GM19035 (cell line): ENCODE results near the gene DCTN3.
"Not testable (repeated sequence)": the region's sequence is repeated elsewhere in the genome, so short reads cannot be mapped to it uniquely, and the experiment has no call there.

ENCODE experiments used
- ATAC-seq: cut with Tn5 transposase; IDR thresholded peaks from one replicate; pipeline ENCODE4 v1.9.1; 2021; ENCODE audit not compliant: unreplicated experiment

DCTN3 gene

DNA sequence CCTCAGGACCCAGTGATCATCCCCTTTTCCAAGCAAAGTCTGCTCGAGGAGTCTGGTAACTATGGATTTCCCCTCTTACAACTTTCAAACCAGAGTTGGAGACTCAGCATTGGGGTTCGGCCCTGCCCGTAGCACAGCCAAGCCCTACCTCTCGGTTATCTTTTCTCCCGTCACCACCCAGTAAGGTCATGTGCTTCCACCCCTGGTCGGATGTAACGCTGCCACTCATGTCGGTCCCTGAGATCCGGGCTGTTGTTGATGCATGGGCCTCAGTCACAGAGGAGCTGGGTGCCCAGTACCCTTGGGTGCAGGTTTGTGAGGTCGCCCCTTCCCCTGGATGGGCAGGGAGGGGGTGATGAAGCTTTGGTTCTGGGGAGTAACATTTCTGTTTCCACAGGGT lies 27.4 kb upstream of the DCTN3 start:
- no peak for ATAC-seq

DNA sequence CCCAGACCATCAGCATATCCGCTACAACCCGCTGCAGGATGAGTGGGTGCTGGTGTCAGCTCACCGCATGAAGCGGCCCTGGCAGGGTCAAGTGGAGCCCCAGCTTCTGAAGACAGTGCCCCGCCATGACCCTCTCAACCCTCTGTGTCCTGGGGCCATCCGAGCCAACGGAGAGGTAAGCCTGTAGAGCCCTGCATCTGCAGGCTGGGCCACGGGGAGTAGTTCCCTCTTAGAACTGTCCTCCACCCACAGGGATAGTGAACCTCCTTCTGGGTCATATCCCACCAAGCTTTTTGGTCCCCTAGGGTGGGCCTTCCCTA lies 26.7 kb upstream of the DCTN3 start:
- ATAC-seq: no peak

DNA sequence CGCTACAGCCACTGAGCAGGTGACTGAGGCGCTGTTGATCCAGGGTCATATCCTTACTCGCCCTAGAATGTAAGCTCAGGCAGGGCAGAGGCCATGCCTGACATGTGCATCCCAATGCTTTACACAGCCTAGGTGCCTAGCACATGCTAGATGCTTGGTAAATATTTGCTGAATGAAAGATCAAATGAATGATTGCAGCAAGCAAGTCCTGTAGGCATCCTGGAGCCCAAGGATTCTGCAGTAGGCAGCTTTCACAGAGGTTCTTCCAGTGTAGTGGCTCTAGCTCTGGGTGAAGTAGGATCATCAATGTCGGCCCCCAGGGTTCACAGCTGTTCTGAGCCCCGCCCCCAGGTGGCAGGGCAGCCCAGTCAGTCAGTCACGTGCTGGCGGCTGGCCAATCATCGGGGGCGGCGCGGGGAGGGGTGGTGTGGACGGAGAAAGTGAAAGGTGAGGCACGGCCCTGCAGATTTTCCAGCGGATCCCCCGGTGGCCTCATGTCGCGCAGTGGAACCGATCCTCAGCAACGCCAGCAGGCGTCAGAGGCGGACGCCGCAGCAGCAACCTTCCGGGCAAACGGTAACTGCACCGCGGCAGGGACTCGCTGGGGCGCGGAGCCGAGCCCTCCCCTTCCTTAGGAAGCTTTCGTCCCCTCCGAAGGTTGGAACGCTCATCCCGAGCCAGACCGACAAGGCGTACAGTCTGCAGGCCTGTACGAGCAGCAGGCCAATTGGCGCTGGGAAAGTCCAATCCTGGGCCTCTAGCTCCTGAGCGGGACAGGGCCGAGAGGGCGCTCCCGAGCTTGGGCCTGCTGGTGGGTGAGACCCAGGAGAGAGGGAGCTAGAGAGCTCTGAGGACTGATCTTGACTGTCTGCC lies 26.2 kb upstream of the DCTN3 start, which contains the start of gene GALT:
GALT (plus strand) TSS at position 465 of the 873 bp plus-strand sequence; CDS start at position 495, 30 bp downstream.
- ATAC-seq: peak; percentile 91

DNA sequence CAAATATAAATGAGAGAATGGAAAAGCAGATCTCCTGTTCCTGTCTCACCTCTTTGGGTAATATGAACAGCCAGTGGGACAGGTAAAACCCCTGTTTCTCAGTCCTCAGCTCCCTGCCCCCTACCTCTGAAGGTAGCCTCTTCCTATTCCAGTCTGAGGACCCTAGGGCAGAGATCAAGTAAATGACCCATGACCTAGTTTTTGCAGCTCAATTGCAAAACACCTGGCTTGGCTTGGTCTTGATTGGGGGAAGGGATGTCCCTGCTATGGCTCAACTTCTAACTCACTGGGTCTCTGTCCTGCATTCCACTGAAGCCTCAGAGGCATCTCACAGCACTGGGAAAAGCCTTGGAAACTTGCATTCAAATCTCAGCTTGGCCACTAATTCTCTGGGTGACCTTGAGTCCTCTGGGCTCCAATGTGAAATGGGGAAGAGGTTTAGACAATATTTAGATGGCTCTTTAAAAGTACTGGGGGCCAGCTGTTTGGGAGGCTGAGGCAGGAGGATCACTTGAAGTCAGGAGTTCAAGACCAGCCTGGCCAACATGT lies 24.5 kb upstream of the DCTN3 start:
- ATAC-seq: no peak

DNA sequence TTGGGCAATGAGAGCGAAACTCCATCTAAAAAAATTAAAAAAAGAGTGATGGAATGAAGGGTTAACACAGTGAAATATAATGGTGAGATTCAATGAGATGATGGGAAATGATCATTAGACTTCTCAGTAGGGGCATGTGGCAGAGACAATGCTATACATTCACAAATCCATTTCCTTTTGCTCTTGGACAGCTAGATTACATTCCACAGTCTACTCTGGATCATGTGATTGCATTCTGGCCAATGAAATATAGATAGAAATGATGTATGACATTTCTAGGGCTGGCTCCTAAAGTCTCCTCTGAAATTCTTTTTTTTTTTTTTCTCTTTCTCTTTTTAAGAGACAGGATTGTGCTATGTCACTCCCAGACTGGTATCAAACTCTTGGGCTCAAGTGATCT lies 22.4 kb upstream of the DCTN3 start:
- ATAC-seq: no peak

DNA sequence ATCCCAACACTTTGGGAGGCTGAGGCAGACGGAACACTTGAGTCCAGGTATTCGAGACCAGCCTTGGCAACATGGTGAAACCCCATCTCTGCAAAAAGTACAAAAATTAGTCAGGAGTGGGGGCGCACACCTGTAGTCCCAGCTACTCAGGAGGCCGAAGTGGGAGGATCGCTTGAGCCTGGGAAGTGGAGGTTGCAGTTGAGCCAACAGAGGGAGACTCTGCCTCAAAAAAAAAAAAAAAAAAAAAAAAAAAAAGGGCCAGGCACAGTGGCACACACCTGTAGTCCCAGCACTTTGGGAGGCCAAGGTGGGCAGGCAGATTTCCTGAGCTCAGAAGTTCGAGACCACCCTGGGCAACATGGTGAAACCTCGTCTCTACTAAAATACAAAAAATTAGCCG lies 19.0 kb upstream of the DCTN3 start:
- not testable (repeated sequence) for ATAC-seq

DNA sequence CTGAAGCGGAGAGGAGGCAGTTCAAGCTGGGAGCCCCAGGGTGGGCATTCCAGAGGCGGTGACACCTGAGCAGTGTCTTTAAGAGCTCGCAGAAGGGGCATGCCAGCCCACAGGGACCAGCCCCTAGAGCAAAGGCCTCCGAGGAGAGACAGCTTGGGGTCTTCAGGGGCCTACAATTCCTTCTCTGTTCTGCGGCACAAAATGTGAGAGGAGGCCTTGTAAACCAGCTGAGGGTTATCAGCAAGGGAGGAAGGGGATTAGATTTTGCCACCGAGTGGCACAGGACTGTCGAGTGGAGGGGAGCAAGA lies 17.8 kb upstream of the DCTN3 start:
- ATAC-seq: peak; percentile 3

DNA sequence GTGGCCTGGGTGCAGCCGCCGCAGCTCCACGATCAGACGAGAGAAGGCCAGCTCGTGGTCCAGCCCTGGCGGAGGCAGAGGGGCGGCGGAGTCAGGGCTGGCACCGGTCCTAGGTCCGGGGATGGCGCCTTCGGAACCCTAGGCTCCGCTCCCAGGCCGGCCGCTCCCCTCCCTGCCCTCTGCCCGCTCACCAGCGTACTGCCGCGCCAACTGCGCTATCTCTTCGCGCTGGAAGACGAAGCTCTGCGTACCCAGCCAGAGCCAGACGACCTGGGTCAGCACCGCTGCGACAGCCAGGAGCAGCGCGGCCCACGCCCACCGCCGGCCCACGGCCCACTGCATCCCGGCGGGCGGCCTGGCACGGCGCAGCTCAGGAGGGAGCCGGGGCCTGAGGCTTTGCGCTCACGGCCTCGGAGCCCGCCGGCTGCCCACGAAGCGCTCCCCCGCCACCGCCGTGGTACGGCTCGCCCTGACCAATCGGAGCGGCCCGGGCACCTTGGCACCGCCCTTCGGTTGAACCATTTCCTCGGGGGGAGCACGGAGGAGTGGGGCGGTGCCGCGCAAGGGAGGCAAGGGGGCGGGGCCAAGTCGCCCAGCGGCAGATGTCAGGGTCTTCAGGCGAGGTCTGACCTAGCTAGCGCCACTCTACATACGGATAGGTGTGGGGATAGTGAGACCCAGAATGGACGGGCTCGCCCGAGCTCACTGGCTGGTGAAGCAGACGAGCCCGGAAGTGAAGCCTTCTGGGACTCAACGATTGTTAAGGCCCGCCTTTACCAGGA lies 17.3 kb upstream of the DCTN3 start, which contains the start of gene SIGMAR1:
SIGMAR1 (minus strand) TSS at position 432 of the 782 bp plus-strand sequence; CDS start at position 342, 90 bp downstream.
- ATAC-seq: peak; percentile 89

DNA sequence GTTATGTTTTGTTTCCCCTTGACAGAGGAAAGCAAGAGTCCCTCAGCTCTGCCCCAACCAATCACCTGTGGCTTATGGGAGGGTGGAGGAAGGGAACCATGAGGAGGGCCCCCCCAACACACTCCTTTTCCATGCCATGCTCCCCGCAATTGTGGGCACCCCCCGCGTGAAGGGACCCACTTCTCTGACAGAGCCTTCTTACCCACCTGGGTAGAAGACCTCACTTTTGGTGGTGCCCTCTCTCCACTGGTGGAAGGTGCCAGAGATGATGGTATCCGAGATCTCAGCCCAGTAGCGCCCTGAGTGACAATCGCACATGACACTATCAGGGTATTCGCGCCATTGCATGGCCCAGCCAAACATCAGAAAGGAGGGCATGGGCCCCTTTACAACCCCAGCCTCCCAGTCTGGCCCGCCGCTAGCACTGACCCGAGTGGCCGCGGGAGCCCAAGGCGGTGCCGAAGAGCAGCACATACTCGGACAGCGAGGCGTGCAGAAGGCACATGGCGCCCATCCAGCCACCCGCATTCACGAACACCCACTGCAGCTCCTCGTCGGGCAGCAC lies 16.6 kb upstream of the DCTN3 start:
- ATAC-seq: peak; percentile 16

DNA sequence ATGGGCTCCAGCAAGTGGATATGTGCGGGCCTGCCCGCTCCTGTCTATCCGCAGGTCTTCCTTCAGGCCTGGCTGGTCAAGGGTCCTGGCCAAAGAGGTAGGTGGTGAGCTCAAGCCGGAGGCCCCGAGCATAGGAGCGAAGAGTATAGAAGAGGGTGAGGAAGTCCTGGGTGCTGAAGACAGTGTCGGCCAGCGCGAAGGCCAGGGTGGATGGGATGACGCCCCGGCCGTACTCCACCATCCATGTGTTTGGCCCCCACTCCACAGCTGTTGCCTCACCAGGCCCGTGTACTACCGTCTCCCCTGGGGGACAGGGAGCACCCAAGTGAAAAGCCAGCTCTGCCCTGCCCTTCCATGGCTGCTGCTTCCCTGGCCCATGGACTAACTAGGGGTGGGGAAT lies 15.3 kb upstream of the DCTN3 start:
- no peak for ATAC-seq

DNA sequence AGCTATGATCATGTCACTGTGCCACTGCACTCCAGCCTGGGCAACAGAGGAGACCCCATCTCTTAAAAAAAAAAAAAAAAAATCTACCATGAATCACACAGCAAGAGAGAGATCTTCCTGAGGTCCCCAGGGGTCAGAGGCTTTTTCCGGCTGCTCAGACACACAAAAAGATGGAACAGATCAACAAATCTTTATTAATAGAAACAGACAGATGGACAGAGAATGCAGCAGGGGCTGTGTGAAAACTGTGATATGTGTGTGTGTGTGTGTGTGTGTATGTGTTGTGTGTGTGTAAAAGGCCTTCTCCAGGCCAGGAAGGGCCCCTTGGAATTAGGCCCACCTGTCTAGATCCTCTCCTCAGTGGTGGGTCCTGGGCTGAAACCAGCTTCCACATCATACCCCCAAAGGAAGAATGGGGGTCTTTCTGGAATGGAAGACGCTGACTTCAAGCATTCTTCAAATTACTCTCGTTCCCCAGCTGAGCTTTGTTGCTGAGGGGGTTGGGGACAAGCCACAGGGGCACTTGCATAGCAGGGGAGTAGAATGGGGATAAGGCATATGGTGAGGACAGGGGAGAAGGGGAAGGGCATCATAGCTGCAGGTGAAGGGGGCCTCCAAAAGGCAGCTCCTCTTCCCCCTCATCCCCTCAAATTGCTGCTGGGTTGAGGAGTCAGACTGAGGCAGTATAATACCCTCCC lies 14.4 kb upstream of the DCTN3 start:
- no peak for ATAC-seq

DNA sequence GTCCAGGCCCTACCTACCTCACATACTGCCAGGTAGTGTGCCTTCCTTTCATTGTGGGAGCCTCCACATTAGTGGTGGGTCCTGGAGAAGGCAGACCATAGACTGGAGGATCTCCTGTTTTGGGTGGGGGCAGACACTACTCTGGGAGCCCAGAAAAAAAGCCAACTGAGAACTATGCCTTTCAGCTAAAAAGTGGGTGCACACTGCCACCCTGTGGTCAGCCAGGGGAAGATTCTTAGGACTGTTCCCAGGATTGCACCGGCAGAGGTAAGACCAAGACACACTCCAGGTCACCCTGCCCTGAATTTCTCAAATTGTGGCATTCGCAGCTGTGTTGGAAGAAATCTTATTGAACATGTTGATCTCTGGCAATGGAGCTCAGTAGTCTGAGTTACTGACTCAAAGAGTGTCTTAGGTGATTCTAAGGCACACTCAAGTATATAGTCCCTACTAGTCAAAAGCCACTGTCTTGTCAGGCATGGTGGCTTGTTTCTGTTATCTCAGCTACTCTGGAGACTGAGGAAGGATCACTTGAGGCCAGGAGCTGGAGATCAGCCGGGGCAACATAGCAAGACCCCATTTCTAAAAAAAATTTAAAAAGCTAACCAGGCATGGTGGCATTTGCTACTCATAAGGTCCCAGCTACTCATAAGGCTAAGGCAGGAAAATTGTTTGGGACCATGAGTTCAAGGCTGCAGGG lies 13.7 kb upstream of the DCTN3 start:
- no peak for ATAC-seq

DNA sequence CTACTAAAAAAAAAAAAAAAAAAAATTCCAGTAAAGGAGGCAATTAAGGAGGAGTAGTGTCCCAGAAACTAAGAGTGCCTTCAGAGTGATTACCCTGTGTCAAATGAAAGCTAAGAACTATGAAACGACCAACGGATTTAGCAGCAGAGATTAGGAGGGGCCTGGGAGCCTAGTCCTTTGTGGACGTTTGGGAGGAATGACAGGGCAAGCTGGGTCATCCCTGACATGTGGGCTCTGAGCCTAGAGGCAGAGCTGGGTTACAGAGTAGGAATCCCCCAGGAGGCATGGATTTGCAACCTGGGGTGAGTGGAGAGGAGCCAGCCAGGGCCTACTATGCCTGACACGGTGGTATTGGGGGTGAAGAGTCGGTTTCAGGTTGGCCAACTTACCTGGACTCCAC lies 12.9 kb upstream of the DCTN3 start:
- ATAC-seq: no peak

DNA sequence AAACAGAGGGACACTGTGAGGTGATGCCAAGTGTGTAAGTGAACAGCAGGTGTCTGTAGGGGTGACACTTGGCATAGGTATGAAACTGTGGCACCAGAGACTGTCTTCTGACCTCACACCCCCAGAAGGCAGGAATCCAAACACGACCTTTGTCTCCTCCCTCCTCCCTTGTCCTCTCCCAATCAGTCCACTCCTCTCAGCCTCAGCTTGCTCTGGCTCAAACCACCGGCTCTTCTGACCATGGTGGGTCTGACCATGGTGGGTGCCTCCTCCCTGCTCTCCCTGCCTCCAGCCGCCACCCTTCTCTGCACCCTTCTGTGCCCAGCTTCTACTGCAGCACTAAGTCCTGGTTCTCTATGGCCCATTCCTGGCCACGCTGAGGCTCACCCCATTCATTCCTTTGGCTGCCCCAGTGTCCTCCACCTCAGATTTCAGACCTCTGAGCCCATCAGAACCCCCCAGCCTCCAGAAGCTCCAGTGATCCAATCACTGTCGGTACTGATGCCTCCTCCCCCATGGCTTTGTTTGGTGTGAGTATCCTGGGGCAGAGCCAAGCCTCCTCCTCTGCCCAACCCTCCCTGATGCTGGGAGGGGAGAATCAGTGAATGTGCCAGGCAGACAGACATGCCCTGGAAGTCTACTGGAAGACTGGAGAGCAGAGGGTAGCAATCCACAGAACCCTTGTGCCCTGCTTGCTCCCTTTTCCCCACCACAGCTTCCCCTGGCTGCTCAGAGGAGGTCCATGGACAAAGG lies 10.3 kb upstream of the DCTN3 start:
- ATAC-seq: no peak

DNA sequence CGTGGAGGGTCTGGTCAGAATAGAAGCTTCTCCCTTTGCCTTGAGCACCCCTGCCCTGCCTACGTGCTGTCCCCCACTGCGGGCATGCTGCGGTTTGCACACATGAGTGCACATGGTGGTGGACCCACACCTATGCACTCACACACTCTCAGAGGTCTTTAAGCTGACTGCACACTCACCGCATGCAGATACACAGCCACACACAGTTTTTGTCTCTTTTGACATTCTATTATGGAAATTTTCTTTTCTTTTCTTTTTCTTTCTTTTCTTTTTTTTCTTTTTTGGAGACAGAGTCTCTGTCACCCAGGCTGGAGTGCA lies 9.2 kb upstream of the DCTN3 start:
- no peak for ATAC-seq

DNA sequence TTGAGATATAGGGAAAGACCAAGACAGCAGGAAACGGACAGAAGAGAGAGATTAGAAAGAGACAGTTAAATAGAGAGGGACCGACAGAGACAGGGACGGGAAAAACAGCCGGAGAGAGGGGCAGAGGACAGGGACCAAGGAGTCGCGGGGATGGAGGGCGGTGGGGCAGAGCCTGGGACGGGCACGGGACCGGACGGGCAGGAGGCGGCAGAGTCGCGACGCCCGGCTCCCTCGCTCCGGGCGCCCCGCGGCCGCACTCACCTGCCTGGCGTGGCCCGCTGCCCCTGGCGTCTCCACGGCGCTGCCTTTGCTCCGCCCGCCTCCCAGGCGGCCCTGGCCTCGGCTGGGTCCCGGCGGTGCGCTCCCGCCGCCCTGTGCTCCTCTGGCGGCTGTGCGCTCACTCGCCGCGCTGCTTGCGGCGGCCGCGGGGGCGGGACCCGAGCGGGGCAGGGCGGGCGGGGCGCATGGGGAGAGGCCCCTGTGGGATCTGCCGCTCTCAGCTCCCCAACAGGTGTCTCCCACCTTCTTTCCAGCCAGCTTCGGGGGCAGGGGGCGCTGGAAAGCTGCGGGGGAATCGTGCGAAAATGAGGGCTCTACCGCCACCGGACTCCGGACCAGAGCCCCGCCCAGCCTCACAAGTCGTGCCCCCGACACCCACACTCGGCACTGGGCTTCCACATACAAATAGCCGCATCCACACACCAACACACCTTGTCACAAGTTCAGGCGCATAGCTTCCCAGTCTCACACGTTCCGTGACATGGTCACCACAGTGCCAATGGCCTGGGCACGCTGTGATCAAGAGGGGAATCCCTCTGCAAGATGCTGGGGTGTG lies 8.6 kb upstream of the DCTN3 start, which contains the start of gene ARID3C:
ARID3C (minus strand) TSS at position 411 of the 835 bp plus-strand sequence. CDS start 1,052 bp downstream, outside the sequence.
- no peak for ATAC-seq

DNA sequence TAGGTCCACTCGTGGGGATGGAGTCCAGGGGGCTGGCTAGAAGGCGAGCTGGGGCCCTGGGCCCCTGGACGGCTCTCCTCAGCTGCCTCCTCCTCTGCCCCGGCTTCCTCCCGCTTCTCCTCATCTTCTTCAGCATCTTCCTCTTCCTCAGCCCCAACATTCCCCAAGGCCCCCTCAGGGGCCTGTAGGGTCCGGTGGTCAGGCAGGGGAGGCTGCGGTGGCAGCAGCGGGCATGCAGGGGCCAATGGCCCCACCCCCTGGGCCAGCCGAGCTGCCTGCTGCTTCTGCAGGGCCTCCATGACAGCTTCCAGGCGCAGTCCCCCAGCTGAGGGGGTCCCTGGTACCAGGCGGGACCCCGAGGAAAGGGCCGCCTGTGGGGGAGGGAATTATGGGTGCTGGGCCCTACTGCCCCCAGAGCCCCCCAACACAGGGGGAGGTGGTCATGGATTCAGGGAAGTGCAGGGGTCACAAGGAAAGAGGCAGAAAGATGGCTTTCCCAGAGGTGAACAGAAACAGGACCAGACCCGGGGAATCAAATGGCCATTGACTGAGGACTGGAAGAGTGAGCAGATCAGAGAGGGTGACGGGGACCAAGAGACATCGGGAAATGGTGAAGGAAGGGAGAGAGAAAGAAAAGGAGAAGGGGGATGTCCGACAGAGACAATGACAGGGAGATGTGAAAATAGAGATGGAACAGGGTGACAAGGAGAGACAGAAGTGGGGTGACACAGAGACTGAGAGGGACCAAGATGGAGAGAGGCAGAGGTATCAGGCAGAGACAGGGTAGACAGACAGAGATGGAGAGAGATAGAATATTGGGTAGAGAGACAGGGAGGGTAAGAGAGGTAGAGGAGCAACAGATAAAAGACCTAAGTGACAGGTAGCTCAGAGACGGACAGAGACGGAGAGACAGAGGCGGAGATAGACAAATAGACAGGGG lies 7.7 kb upstream of the DCTN3 start:
- ATAC-seq: no peak

DNA sequence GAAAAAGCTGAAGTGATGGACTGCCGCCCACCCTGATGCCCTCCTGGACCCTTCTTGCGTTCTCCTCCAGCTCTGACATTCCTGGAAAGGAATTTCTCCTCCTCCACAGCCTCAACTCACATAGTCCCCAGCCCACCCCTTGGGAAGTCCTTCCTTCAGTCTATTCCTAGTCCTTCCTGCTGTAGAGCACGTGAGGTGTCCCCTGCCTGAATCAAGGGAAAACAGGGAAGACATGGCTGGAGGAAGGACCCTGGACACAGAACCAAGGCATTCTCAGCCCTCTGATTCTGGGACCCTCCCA lies 4.8 kb upstream of the DCTN3 start:
- no peak for ATAC-seq
